ENCODE data around the gene CTBP2.

CTBP2 gene

DNA sequence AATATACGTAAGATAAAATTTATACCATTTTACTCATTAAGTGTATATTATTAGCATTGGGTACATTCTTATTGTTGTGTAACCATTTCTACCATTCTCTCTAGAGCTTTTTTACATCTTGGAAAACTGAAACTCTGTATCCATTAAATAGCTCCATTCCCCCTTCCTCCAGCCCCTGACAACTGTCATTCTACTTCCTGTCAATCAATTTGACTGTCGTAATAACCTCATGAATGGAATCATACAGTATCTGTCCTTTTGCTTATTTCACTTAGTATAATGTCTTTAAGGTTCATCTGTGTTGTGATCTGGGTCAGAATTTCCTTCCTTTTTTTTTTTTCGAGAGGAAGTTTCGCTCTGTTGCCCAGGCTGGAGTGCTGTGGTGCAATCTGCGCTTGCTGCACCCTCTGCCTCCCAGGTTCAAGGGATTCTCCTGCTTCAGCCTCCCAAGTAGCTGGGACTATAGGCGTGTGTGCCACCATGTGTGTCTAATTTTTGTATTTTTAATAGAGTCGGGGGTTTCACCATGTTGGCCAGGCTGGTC lies 202.9 kb downstream of the CTBP2 start:
- Histone ChIP-seq H3K27ac (ENCODE audit: low read depth, low read length, severe bottlenecking) (no peak overlapping the region), H3K4me3 (ENCODE audit: extremely low read depth, insufficient read depth, low read length, poor library complexity, severe bottlenecking) (no peak overlapping the region), H3K4me1 (ENCODE audit: control insufficient read depth, insufficient read depth, low read length, poor library complexity, severe bottlenecking) (no peaks in the 10 kb centered on the region), H3K36me3 (ENCODE audit: control insufficient read depth, insufficient read depth, low read length) (peaks cover 16% of the 10 kb centered on the region), H3K9me3 (ENCODE audit: control insufficient read depth, low read length) (no peaks in the 10 kb centered on the region)
- 100% methylated on average over 1 to 3 of the region's 7 CpGs for WGBS, 2 experiments (ENCODE audit: insufficient coverage in 2 of 2)

DNA sequence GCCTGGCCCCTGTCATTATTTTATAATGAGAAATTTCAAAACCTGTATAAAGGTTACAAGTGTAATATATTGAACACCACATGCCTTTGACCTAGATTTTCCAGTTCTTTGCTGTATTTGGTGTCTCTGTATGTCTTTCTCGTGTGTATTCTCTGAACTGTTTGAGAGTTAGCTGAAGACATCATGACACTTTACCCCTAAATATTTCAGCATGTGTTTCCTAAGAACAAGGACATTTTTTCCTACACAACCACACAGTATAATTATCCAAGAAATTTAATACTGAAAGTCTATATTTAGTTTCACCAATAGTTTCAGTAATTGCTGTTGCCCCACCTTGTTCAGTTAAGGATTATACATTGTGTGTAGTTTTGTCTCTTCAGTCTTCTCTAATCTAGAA lies 203.6 kb downstream of the CTBP2 start:
- no peak overlapping the region for H3K4me3 ChIP-seq (ENCODE audit: extremely low read depth, insufficient read depth, low read length, poor library complexity, severe bottlenecking)
- no CpG with 5 or more reads among the region's 1 CpG for WGBS, 2 experiments (ENCODE audit: insufficient coverage in 2 of 2)
- H3K9me3 ChIP-seq (ENCODE audit: control insufficient read depth, low read length) = no peaks in the 10 kb centered on the region
- peaks cover 15% of the 10 kb centered on the region for H3K36me3 ChIP-seq (ENCODE audit: control insufficient read depth, insufficient read depth, low read length)
- H3K27ac ChIP-seq (ENCODE audit: low read depth, low read length, severe bottlenecking) = no peak overlapping the region
- no peaks in the 10 kb centered on the region for H3K4me1 ChIP-seq (ENCODE audit: control insufficient read depth, insufficient read depth, low read length, poor library complexity, severe bottlenecking)

DNA sequence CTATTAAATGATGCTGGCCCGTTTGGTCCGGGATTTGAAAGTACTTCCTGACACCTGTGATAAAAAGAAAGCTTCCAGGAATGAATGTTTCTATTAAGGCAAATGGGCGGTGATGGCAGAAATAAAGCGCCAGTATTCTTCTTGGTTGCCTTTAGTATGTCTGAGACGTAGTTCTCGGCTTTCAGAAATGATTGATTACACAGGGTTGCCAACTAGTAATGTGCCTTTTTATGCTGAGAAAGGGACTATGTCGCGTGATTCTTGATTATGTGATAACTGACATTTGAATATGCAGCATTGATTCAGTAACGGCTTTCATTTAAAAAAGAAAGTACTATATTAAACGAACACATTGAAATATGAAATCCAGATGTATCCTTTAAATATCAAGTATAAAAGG lies 204.5 kb downstream of the CTBP2 start:
- Histone ChIP-seq H3K4me1 (ENCODE audit: control insufficient read depth, insufficient read depth, low read length, poor library complexity, severe bottlenecking) (no peaks in the 10 kb centered on the region), H3K27ac (ENCODE audit: low read depth, low read length, severe bottlenecking) (no peak overlapping the region), H3K36me3 (ENCODE audit: control insufficient read depth, insufficient read depth, low read length) (peaks cover 15% of the 10 kb centered on the region), H3K9me3 (ENCODE audit: control insufficient read depth, low read length) (no peaks in the 10 kb centered on the region), H3K4me3 (ENCODE audit: extremely low read depth, insufficient read depth, low read length, poor library complexity, severe bottlenecking) (no peak overlapping the region)
- WGBS, 2 experiments (ENCODE audit: insufficient coverage in 2 of 2) = 93 to 94% methylated on average over 8 of the region's 10 CpGs

DNA sequence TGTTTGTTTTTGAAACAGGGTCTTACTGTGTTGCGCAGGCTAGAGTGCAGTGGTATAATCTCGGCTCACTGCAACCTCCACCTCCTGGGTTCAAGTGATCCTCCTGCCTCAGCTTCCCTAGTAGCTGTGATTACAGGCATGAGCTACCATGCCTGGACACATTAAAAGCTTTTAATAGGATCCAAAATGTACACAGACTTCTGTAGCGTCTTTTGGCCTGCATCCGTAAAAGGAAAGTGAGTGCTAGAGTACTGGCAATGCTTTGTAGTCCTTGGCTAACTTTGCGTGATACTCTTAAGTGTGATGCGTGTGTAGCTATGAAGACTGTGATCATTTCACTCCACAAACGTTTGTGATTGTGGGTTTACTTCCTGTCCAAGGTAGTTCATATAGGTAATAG lies 205.1 kb downstream of the CTBP2 start:
- Histone ChIP-seq H3K36me3 (ENCODE audit: control insufficient read depth, insufficient read depth, low read length) (peaks cover 19% of the 10 kb centered on the region), H3K9me3 (ENCODE audit: control insufficient read depth, low read length) (no peaks in the 10 kb centered on the region), H3K4me1 (ENCODE audit: control insufficient read depth, insufficient read depth, low read length, poor library complexity, severe bottlenecking) (no peaks in the 10 kb centered on the region), H3K4me3 (ENCODE audit: extremely low read depth, insufficient read depth, low read length, poor library complexity, severe bottlenecking) (no peak overlapping the region), H3K27ac (ENCODE audit: low read depth, low read length, severe bottlenecking) (no peak overlapping the region)
- WGBS, 2 experiments (ENCODE audit: insufficient coverage in 2 of 2) = 89 to 100% methylated on average over 3 to 4 of the region's 7 CpGs

DNA sequence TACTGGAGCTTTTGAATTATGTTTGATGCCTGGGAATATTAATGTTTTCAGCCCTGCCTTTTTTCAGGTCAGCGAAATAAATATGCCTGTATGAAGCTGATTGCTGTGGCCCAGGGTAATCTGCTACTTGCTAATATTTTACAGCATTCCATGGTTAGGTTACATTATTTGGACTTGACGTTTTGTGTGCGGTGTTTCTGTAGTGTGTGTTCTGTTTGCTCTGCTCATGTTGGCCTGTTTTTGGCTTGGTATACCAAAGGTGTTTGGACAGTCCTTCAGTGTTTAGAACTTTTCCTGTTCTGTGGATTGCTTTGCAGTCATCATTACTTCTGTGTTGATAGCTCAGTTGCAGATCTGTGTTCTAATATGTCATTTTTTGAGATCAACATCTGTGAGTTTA lies 206.9 kb downstream of the CTBP2 start:
- no peaks in the 10 kb centered on the region for H3K4me1 ChIP-seq (ENCODE audit: control insufficient read depth, insufficient read depth, low read length, poor library complexity, severe bottlenecking)

DNA sequence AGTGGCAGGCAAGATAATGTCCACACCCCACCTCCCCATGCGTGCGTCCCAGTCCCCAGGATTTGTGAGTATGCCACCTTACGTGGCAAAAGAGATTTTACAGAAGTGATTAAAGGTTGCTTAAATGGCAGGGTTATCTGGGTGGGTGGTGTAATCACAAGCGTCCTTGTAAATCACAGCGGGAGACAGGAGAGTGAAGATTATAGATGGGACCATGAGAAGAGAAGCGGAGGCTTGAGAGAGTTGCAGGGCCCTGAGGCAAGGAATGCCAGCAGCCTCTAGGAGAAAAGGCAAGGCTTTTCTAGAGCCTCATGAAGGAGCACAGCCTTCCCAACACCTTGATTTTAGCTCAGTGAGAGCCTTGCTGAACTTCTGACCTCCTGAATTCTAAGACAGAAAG lies 208.2 kb downstream of the CTBP2 start:
- H3K4me3 ChIP-seq (ENCODE audit: extremely low read depth, insufficient read depth, low read length, poor library complexity, severe bottlenecking) = no peak overlapping the region
- WGBS, 2 experiments (ENCODE audit: insufficient coverage in 2 of 2) = 76 to 91% methylated on average over 3 to 4 of the region's 6 CpGs
- H3K9me3 ChIP-seq (ENCODE audit: control insufficient read depth, low read length) = no peaks in the 10 kb centered on the region
- no peak overlapping the region for H3K27ac ChIP-seq (ENCODE audit: low read depth, low read length, severe bottlenecking)
- H3K4me1 ChIP-seq (ENCODE audit: control insufficient read depth, insufficient read depth, low read length, poor library complexity, severe bottlenecking) = no peaks in the 10 kb centered on the region
- H3K36me3 ChIP-seq (ENCODE audit: control insufficient read depth, insufficient read depth, low read length) = peaks cover 42% of the 10 kb centered on the region

More for the DNA sequence above, 206.9 kb downstream of the CTBP2 start:
- H3K36me3 ChIP-seq (ENCODE audit: control insufficient read depth, insufficient read depth, low read length) = peaks cover 31% of the 10 kb centered on the region
- no peak overlapping the region for H3K27ac ChIP-seq (ENCODE audit: low read depth, low read length, severe bottlenecking)
- no peak overlapping the region for H3K4me3 ChIP-seq (ENCODE audit: extremely low read depth, insufficient read depth, low read length, poor library complexity, severe bottlenecking)
- WGBS, 2 experiments (ENCODE audit: insufficient coverage in 2 of 2) = 100% methylated on average over 3 of the region's 3 CpGs; no CpG with 5 or more reads in 1 of the 2 experiments
- no peaks in the 10 kb centered on the region for H3K9me3 ChIP-seq (ENCODE audit: control insufficient read depth, low read length)

DNA sequence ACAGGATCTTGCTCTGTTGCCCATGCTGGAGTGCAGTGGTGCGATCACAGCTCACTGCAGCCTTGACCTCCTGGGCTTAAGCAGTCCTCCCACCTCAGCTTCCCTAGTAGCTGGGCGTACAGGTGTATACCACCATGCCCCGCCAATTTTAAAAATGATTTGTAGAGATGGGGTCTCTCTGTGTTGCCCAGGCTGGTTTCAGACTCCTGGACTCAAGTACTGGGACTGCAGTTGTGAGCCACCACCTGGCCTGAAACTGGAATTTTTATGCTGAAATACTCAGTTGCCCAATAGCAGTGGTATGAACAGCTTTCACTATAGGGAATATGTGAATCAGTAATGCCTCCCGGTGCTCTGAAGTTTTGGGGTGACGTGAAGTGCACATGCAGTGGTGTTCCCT lies 210.8 kb downstream of the CTBP2 start:
- Histone ChIP-seq H3K4me1 (ENCODE audit: control insufficient read depth, insufficient read depth, low read length, poor library complexity, severe bottlenecking) (no peaks in the 10 kb centered on the region), H3K4me3 (ENCODE audit: extremely low read depth, insufficient read depth, low read length, poor library complexity, severe bottlenecking) (no peak overlapping the region), H3K9me3 (ENCODE audit: control insufficient read depth, low read length) (no peaks in the 10 kb centered on the region), H3K36me3 (ENCODE audit: control insufficient read depth, insufficient read depth, low read length) (peaks cover 50% of the 10 kb centered on the region), H3K27ac (ENCODE audit: low read depth, low read length, severe bottlenecking) (no peak overlapping the region)
- 100% methylated on average over 3 to 5 of the region's 5 CpGs for WGBS, 2 experiments (ENCODE audit: insufficient coverage in 2 of 2)

DNA sequence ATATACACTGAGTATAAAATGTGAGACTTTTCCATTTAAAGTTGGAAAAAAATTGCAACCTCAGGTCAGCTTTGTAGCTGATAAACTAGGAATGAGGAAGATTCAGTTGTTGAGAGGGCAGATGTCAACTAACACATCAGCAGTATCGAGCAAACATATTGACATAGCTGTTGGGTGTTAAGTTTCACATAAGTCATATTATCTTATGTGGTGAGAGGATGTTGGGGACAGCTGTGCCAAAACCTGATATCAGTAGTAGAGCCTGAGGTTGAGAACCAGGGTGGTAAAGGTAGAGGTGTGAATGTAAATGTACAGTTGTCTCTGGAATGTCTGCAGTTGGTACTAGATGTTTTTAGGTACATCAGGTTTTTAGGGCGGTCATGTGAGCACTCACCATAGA lies 213.4 kb downstream of the CTBP2 start:
- no peaks in the 10 kb centered on the region for H3K9me3 ChIP-seq (ENCODE audit: control insufficient read depth, low read length)
- H3K4me1 ChIP-seq (ENCODE audit: control insufficient read depth, insufficient read depth, low read length, poor library complexity, severe bottlenecking) = peaks cover 12% of the 10 kb centered on the region
- peaks cover 46% of the 10 kb centered on the region for H3K36me3 ChIP-seq (ENCODE audit: control insufficient read depth, insufficient read depth, low read length)
- WGBS, 2 experiments (ENCODE audit: insufficient coverage in 2 of 2) = 100% methylated on average over 2 of the region's 2 CpGs; no CpG with 5 or more reads in 1 of the 2 experiments
- H3K27ac ChIP-seq (ENCODE audit: low read depth, low read length, severe bottlenecking) = no peak overlapping the region
- H3K4me3 ChIP-seq (ENCODE audit: extremely low read depth, insufficient read depth, low read length, poor library complexity, severe bottlenecking) = no peak overlapping the region

DNA sequence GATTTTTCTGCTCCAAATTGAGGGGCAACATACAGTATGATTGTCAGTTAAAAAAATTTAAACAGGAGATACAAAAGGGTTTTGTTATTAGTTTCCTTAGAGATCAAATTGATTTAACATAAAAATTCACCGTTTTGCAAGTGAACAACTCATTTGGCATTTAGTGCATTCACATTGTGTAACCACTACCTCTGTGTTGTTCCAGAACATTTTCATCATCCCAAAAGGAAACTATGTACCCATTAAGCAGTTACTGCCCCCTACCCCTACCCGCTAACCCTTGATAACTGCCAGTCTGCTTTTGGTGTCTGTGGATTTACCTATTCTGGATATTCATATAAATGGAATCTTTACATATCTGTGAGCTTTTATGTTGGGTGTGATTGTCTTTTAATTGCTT lies 215.4 kb downstream of the CTBP2 start:
- Histone ChIP-seq H3K36me3 (ENCODE audit: control insufficient read depth, insufficient read depth, low read length) (peaks cover 41% of the 10 kb centered on the region), H3K27ac (ENCODE audit: low read depth, low read length, severe bottlenecking) (no peak overlapping the region), H3K9me3 (ENCODE audit: control insufficient read depth, low read length) (no peaks in the 10 kb centered on the region), H3K4me3 (ENCODE audit: extremely low read depth, insufficient read depth, low read length, poor library complexity, severe bottlenecking) (no peak overlapping the region), H3K4me1 (ENCODE audit: control insufficient read depth, insufficient read depth, low read length, poor library complexity, severe bottlenecking) (peaks cover 12% of the 10 kb centered on the region)
- WGBS, 2 experiments (ENCODE audit: insufficient coverage in 2 of 2) = 90% methylated on average over 1 of the region's 2 CpGs; no CpG with 5 or more reads in 1 of the 2 experiments

DNA sequence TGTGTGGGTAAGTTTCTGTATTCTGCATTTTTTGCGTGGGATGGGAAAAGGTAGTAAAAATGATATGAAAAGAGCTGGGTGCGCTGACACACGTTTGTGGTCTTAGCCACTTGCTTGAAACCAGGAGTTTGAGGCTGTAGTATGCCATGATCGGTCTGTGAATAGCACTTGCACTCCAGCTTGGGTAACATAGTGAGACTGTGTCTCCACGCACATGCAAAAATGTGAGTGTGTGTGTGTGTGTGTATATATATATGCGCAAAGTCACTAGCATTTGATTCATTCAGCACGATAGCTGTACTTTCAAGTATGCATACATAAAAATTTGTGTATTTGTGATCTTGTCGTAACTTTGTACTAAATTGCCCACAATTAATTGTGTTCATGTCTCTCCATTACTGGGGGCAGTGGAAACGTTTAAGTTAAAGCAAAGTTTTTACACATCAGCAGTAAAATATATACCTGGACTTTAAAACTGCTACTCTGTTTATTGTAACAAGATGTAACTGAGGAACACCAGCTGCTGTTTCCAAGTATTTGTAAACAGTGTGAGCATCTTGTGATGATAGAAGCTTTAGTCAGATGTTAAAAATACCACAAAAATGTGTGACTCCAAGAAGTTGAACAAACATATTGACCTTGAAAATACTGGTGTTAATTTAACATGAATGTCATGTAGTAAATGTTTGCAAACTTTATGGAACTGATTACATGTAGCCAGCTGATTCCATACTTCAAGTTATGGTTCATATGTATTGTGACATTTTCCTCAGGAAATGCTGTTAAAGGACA lies 216.9 kb downstream of the CTBP2 start:
- H3K27ac ChIP-seq (ENCODE audit: low read depth, low read length, severe bottlenecking) = no peak overlapping the region
- no peaks in the 10 kb centered on the region for H3K9me3 ChIP-seq (ENCODE audit: control insufficient read depth, low read length)
- H3K4me1 ChIP-seq (ENCODE audit: control insufficient read depth, insufficient read depth, low read length, poor library complexity, severe bottlenecking) = peaks cover 12% of the 10 kb centered on the region
- H3K36me3 ChIP-seq (ENCODE audit: control insufficient read depth, insufficient read depth, low read length) = peaks cover 31% of the 10 kb centered on the region
- H3K4me3 ChIP-seq (ENCODE audit: extremely low read depth, insufficient read depth, low read length, poor library complexity, severe bottlenecking) = no peak overlapping the region
- WGBS, 2 experiments (ENCODE audit: insufficient coverage in 2 of 2) = 88 to 94% methylated on average over 6 of the region's 9 CpGs

All from mesodermal cell (in vitro differentiated cells).